RWPE2 (cell line): ENCODE results near the gene FAM151A.

Source experiments
- ATAC-seq: fragments of 200-7000 bp; cut with Tn5 transposase; 3 replicates; pipeline ENCODE4 v1.9.1; 2021; ENCODE audit warnings: low read depth
- DNase-seq: peaks from one replicate; pipeline ENCODE4 v3.0.0-alpha.2; 2020; ENCODE audit warnings: low spot score
- H3K27ac ChIP-seq: fragments of 450-650 bp; 2 replicates; pipeline ENCODE4 v1.5.1; 2017; ENCODE audit warnings: mild to moderate bottlenecking; ENCODE audit not compliant: poor library complexity, severe bottlenecking
- H3K27me3 ChIP-seq: fragments of 250-450 bp; sonication (Bioruptor Pico); 2 replicates; pipeline ENCODE4 v1.5.1; 2021; ENCODE audit warnings: mild to moderate bottlenecking, moderate library complexity; ENCODE audit not compliant: insufficient read depth, poor library complexity, severe bottlenecking
- H3K36me3 ChIP-seq: fragments of 250-450 bp; sonication (Bioruptor Pico); 2 replicates; pipeline ENCODE4 v1.5.1; 2020; ENCODE audit warnings: low read depth, mild to moderate bottlenecking, moderate library complexity
- H3K4me1 ChIP-seq: fragments of 250-450 bp; sonication (Bioruptor Pico); 2 replicates; pipeline ENCODE4 v1.5.1; 2021; ENCODE audit warnings: mild to moderate bottlenecking, moderate library complexity; ENCODE audit not compliant: insufficient read depth, poor library complexity, severe bottlenecking
- H3K4me3 ChIP-seq: fragments of 250-450 bp; sonication (Bioruptor Pico); 2 replicates; pipeline ENCODE4 v1.5.1; 2021; ENCODE audit warnings: mild to moderate bottlenecking, moderate library complexity; ENCODE audit not compliant: severe bottlenecking
- H3K9me3 ChIP-seq: fragments of 250-450 bp; sonication (Bioruptor Pico); 2 replicates; pipeline ENCODE4 v1.5.1; 2021; ENCODE audit warnings: mild to moderate bottlenecking, moderate library complexity; ENCODE audit not compliant: severe bottlenecking
- CTCF ChIP-seq: fragments of 450-650 bp; IDR thresholded peaks from one replicate; pipeline ENCODE4 v1.5.1; 2017; ENCODE audit warnings: mild to moderate bottlenecking, moderate library complexity; ENCODE audit not compliant: poor library complexity, severe bottlenecking

Gene FAM151A

GRCh38 chr1:54588377-54588776 lies 34.9 kb downstream of the FAM151A start:
- ATAC-seq (no peak), DNase-seq (no peak)
- Histone ChIP-seq H3K4me3 (no peak overlapping the region), H3K27me3 (no peaks in the 10 kb centered on the region), H3K4me1 (no peaks in the 10 kb centered on the region), H3K27ac (no peak overlapping the region), H3K36me3 (0 out of 2 replicates have a peak, but pooled peaks cover 3% of the 10 kb centered on the region), H3K9me3 (no peaks in the 10 kb centered on the region)
- no peak for TF ChIP-seq CTCF

- Histone ChIP-seq H3K27me3 (no peaks in the 10 kb centered on the region), H3K27ac (no peak overlapping the region), H3K4me3 (no peak overlapping the region), H3K36me3 (0 out of 2 replicates have a peak, but pooled peaks cover 3% of the 10 kb centered on the region), H3K9me3 (no peaks in the 10 kb centered on the region), H3K4me1 (peaks cover 10% of the 10 kb centered on the region)
- no peak for DNase-seq
- no peak for TF ChIP-seq CTCF
- no peak for ATAC-seq
Observed at GRCh38 chr1:54585181-54586066, 37.9 kb downstream of the FAM151A start.

GRCh38 chr1:54584575-54584974 lies 38.8 kb downstream of the FAM151A start:
- no peak overlapping the region for H3K27ac ChIP-seq
- H3K4me3 ChIP-seq = no peak overlapping the region
- no peak for DNase-seq
- no peaks in the 10 kb centered on the region for H3K9me3 ChIP-seq
- no peaks in the 10 kb centered on the region for H3K27me3 ChIP-seq
- 0 out of 2 replicates have a peak, but pooled peaks cover 3% of the 10 kb centered on the region for H3K36me3 ChIP-seq
- no peak for TF ChIP-seq CTCF
- no peak for ATAC-seq
- H3K4me1 ChIP-seq = peaks cover 10% of the 10 kb centered on the region

DNA sequence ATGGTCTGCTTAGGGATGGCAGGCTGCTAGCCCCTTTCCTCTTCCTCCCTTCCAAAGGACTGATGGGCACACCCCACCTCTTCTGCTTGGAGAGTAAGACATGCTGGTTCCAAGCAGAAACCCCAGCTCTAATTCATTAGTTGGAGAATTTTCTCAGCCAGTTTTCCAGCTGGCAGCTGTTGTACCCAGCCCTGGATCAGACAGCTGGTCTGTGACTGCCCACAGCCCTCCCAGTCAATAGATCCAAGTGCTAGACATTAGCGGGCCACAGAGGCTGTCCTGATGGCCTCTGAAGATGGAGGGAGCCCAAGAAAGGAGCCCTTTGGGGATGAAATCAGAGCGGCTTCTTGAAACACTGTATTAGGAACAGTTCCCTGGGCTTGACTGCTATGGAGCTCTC lies 39.5 kb downstream of the FAM151A start:
- no peak for ATAC-seq
- Histone ChIP-seq H3K27me3 (no peaks in the 10 kb centered on the region), H3K9me3 (no peaks in the 10 kb centered on the region), H3K36me3 (0 out of 2 replicates have a peak, but pooled peaks cover 3% of the 10 kb centered on the region), H3K4me1 (peaks cover 10% of the 10 kb centered on the region), H3K27ac (no peak overlapping the region), H3K4me3 (no peak overlapping the region)
- DNase-seq = no peak
- TF ChIP-seq CTCF = no peak

DNA sequence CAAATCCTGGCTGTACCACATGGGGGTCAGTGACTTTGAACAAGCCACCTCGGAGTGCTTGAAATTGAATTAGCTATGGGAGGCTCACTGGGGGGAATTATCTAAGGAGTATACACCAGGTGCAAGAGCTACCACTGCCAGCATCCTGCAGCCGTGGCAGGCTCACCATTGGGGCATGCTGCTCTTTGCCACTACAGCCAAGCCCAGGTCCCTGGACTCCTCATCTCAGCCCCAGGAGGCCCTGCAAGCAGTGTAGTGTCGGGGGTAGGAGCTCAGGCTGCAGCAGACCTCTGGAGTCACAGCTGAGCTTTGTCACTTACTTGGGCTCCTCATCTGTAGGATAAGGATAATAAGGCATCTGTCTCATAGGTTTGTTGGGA lies 40.0 kb downstream of the FAM151A start:
- DNase-seq (no peak), ATAC-seq (no peak)
- no peak overlapping the region for H3K4me3 ChIP-seq
- peaks cover 10% of the 10 kb centered on the region for H3K4me1 ChIP-seq
- no peaks in the 10 kb centered on the region for H3K27me3 ChIP-seq
- no peaks in the 10 kb centered on the region for H3K9me3 ChIP-seq
- 0 out of 2 replicates have a peak, but pooled peaks cover 2% of the 10 kb centered on the region for H3K36me3 ChIP-seq
- no peak overlapping the region for H3K27ac ChIP-seq
- TF ChIP-seq CTCF = no peak
